PC-9 (cell line): Measurements from ENCODE around the gene NEBL.

Experiments used
- CTCF ChIP-seq: fragments of 200-600 bp; sonication (generic); conservative IDR thresholded peaks from 2 replicates; pipeline ENCODE4 v1.6.1; 2017; ENCODE audit warnings: mixed run types, antibody characterized with exemption, mild to moderate bottlenecking, moderate library complexity
- EZH2 ChIP-seq: fragments of 200-600 bp; sonication (generic); IDR thresholded peaks from 2 replicates; pipeline ENCODE4 v1.8.0; 2017; ENCODE audit warnings: antibody characterized with exemption, low read depth

- TF ChIP-seq CTCF (no peak), EZH2 (no peak)
These were observed 58.0 kb downstream of the NEBL start for GRCh38 chr10:20839141-20839540.
